K562 treated with DMSO at 1 percent for 12 hours (cell line): ENCODE results near the gene RAB2B. TPM values are rescaled to one million over a fixed set of nuclear protein-coding genes. Genes with fewer than 3 reads are reported as not detected.

ENCODE experiments used
- total RNA-seq: library from RNA; unstranded; fragments of 300-600 nt; gene quantifications from 2 replicates; pipeline ENCODE4 v1.2.3, GENCODE V29; 2022; ENCODE audit not compliant: insufficient read depth

RAB2B gene
- total RNA-seq: 6.7 and 9.0 TPM in 2 replicates

DNA sequence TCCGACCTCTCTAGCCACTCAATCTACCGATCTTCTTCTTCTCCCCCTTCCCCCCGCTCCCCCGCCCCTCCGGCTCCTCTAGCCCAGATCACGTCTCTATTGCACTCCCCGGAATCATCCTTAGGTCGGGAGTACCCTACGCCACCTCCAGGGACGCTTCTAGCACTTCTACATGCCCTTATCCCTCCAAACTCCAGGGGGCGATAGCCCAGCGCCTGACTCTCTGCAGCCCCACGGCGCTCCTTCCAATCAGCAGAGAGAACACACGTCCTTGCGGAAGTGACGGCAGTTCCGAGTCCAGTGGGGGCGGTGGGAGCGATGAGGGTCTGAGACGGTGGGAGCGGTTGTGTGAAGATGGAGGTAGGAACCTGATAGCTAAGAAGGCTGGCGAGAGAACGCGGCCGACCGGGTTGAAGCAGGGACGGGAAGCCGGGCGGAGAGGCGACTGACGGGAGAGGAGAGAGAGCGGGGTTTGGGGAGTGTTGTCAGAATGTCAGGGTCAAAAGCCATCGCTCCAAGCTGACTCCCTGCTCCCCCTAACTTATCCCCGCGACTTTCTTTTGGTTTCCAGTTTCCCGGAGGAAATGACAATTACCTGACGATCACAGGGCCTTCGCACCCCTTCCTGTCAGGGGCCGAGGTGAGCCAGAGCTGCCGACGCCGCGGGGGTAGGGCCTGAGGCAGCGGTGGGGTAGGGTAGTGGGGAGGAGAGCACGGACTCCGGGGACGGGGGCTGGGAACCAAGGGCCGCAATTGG is at the start of gene RAB2B, which contains the start of gene TOX4:
RAB2B (minus strand) TSS at position 35 of the 757 bp plus-strand sequence. CDS start 87 bp downstream, outside the sequence.
TOX4 (plus strand) TSS at position 271 of the 757 bp plus-strand sequence; CDS start at position 355, 84 bp downstream.

GRCh38 chr14:21525962-21526671 is 49.4 kb upstream of the RAB2B start, which contains the start of gene SALL2:
SALL2 (minus strand) TSS chr14:21526346; CDS start chr14:21526127, 219 bp downstream.

GRCh38 chr14:21510735-21511657 is 34.2 kb upstream of the RAB2B start, which contains the start of gene METTL3:
METTL3 (minus strand) TSS chr14:21511340; CDS start chr14:21511223, 117 bp downstream.

DNA sequence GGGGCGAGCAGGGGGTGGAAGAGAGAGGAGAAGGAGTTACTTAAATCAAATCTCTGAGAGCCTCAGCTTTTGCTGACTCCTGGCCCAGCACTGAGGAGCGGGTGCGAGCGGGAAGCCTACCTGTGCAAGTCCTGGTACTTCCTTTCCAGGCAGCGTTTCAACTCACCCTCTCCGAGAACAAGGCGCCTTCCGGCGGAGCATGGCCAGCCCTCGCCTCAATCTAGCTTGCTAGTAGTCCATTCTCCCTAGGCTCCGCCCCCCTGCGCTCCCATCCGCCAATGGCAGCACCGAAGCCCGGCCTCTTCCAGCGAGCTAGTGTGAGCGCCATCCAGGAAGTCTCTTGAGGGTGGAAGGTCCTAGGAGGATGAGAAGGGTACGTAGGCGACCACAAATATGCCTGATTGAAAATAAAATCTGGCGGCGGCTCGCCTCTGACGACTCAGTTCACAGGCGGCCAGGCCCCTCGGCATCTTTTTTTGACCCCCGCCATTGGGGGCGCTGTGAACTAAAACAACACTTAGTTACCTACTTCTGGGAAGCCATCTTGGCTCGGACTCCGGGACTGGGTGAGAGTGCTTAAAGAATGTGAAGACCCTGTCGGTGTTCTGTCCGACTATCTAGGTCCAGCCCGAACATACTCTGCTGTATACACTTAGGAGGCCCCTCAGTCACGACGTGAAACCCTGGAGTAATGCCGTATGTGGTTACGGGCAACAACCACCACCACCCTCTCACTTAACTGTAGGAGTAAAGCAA is 20.7 kb downstream of the RAB2B start, which contains the start of gene CHD8:
CHD8 (minus strand) TSS at position 212 of the 756 bp plus-strand sequence. CDS start 24,480 bp downstream, outside the sequence.

Other genes with a start within 250 kb of the RAB2B start
- 448 and 511 TPM in 2 replicates for gene HNRNPC, start 207.5 kb downstream of the RAB2B start, total RNA-seq
- 2.9 TPM in 1 of 2 replicates, not detected in the other for gene RPGRIP1, start 196.9 kb downstream of the RAB2B start, total RNA-seq
- 28.0 and 54.3 TPM in 2 replicates for gene SUPT16H, start 92.9 kb downstream of the RAB2B start, total RNA-seq
- 23.1 and 42.0 TPM in 2 replicates for gene CHD8, start 20.8 kb downstream of the RAB2B start, total RNA-seq
- gene TOX4, start 236 bp upstream of the RAB2B start, total RNA-seq: 16.1 and 26.9 TPM in 2 replicates
- gene METTL3, start 34.4 kb upstream of the RAB2B start, total RNA-seq: 23.2 and 48.5 TPM in 2 replicates
- 12.9 and 25.5 TPM in 2 replicates for gene SALL2, start 49.4 kb upstream of the RAB2B start, total RNA-seq
- gene OR10G3, start 103.1 kb upstream of the RAB2B start, total RNA-seq: not detected in 2 replicates
- not detected in 2 replicates for gene OR10G2, start 158.0 kb upstream of the RAB2B start, total RNA-seq
- not detected in 2 replicates for gene OR4E2, start 176.9 kb upstream of the RAB2B start, total RNA-seq
- not detected in 2 replicates for gene OR4E1, start 196.9 kb upstream of the RAB2B start, total RNA-seq